ENCODE data around the gene CCDC93. TPM values are rescaled to one million over a fixed set of nuclear protein-coding genes. Genes with fewer than 3 reads are reported as not detected.

CCDC93 gene
- total and polyA plus RNA-seq, 2 experiments from 2014 or later, result 12.8 to 15.9 TPM

GRCh38 chr2:117938611-117939010 is 75.3 kb downstream of the CCDC93 start:
- H4K20me1 ChIP-seq (ENCODE audit: insufficient read depth), result no peaks in the 10 kb centered on the region
- DNase-seq, result no peak
- peaks cover 18% of the 10 kb centered on the region for H3F3A ChIP-seq (ENCODE audit: insufficient read depth)
- no peak for TF ChIP-seq EZH2phosphoT487 (IDR thresholded peaks at IDR 0.05; ENCODE audit: insufficient read depth, low read depth)
- no peak for TF ChIP-seq EZH2 (IDR thresholded peaks at IDR 0.05; ENCODE audit: insufficient read depth, poor library complexity, severe bottlenecking)
- H3K27ac ChIP-seq, result no peak overlapping the region
- peaks cover 24% of the 10 kb centered on the region for H3K4me1 ChIP-seq (ENCODE audit: insufficient read depth)
- H2AFZ ChIP-seq, result no peak overlapping the region
- H3K9me3 ChIP-seq (ENCODE audit: low read depth), result no peaks in the 10 kb centered on the region
- no peaks in the 10 kb centered on the region for H3K79me2 ChIP-seq (ENCODE audit: insufficient read depth)
- no peak overlapping the region for H3K4me2 ChIP-seq (ENCODE audit: unreplicated experiment)
- WGBS, 2 experiments (ENCODE audit: low coverage in 1 of 2, low lambda C conversion rate in 2 of 2, missing lambda C conversion rate in 2 of 2), result 97% methylated on average over 2 of the region's 2 CpGs
- no peaks in the 10 kb centered on the region for H3K9me2 ChIP-seq (ENCODE audit: insufficient read depth)
- no peaks in the 10 kb centered on the region for H3K27me3 ChIP-seq (replicated peaks; ENCODE audit: insufficient read depth)
- H3K9ac ChIP-seq, result no peak overlapping the region
- in situ Hi-C loops (cut with MboI), result no loop called here
- H3K4me3 ChIP-seq, result no peak overlapping the region
- H3K36me3 ChIP-seq (ENCODE audit: low read depth), result peaks cover 62% of the 10 kb centered on the region

GRCh38 chr2:117936871-117937428 is 76.9 kb downstream of the CCDC93 start:
- H3K27me3 ChIP-seq (replicated peaks; ENCODE audit: insufficient read depth), result no peaks in the 10 kb centered on the region
- WGBS, 2 experiments (ENCODE audit: low coverage in 1 of 2, low lambda C conversion rate in 2 of 2, missing lambda C conversion rate in 2 of 2), result 96 to 97% methylated on average over 5 of the region's 5 CpGs
- H3F3A ChIP-seq (ENCODE audit: insufficient read depth), result peaks cover 1% of the 10 kb centered on the region
- H3K4me3 ChIP-seq, result no peak overlapping the region
- no peaks in the 10 kb centered on the region for H3K9me2 ChIP-seq (ENCODE audit: insufficient read depth)
- no peak overlapping the region for H3K9ac ChIP-seq
- peaks cover 7% of the 10 kb centered on the region for H3K4me1 ChIP-seq (ENCODE audit: insufficient read depth)
- H4K20me1 ChIP-seq (ENCODE audit: insufficient read depth), result no peaks in the 10 kb centered on the region
- H3K79me2 ChIP-seq (ENCODE audit: insufficient read depth), result no peaks in the 10 kb centered on the region
- peaks cover 68% of the 10 kb centered on the region for H3K36me3 ChIP-seq (ENCODE audit: low read depth)
- TF ChIP-seq EZH2 (IDR thresholded peaks at IDR 0.05; ENCODE audit: insufficient read depth, poor library complexity, severe bottlenecking) (no peak), EZH2phosphoT487 (IDR thresholded peaks at IDR 0.05; ENCODE audit: insufficient read depth, low read depth) (no peak)
- no peak overlapping the region for H2AFZ ChIP-seq
- in situ Hi-C loops (cut with MboI), result no loop called here
- no peak overlapping the region for H3K27ac ChIP-seq
- no peak for DNase-seq
- no peak overlapping the region for H3K4me2 ChIP-seq (ENCODE audit: unreplicated experiment)
- H3K9me3 ChIP-seq (ENCODE audit: low read depth), result no peaks in the 10 kb centered on the region

- Histone ChIP-seq H2AFZ (no peak overlapping the region), H3K4me3 (no peak overlapping the region), H3K4me1 (ENCODE audit: insufficient read depth) (no peaks in the 10 kb centered on the region), H3K9ac (no peak overlapping the region), H4K20me1 (ENCODE audit: insufficient read depth) (no peaks in the 10 kb centered on the region), H3K36me3 (ENCODE audit: low read depth) (peaks cover 66% of the 10 kb centered on the region), H3K9me2 (ENCODE audit: insufficient read depth) (no peaks in the 10 kb centered on the region), H3K27ac (no peak overlapping the region), H3K4me2 (ENCODE audit: unreplicated experiment) (no peak overlapping the region), H3K27me3 (replicated peaks; ENCODE audit: insufficient read depth) (no peaks in the 10 kb centered on the region), H3F3A (ENCODE audit: insufficient read depth) (no peaks in the 10 kb centered on the region), H3K9me3 (ENCODE audit: low read depth) (no peaks in the 10 kb centered on the region), H3K79me2 (ENCODE audit: insufficient read depth) (no peaks in the 10 kb centered on the region)
- DNase-seq, result no peak
- in situ Hi-C loops (cut with MboI), result no loop called here
- no peak for TF ChIP-seq EZH2 (IDR thresholded peaks at IDR 0.05; ENCODE audit: insufficient read depth, poor library complexity, severe bottlenecking)
- TF ChIP-seq EZH2phosphoT487 (IDR thresholded peaks at IDR 0.05; ENCODE audit: insufficient read depth, low read depth), result no peak
- 0% methylated on average over 1 of the region's 1 CpG for WGBS, 2 experiments (ENCODE audit: low coverage in 1 of 2, low lambda C conversion rate in 2 of 2, missing lambda C conversion rate in 2 of 2)
Observed at GRCh38 chr2:117935954-117936353, 77.9 kb downstream of the CCDC93 start.

- no peak overlapping the region for H3K4me3 ChIP-seq
- peaks cover 62% of the 10 kb centered on the region for H3K36me3 ChIP-seq (ENCODE audit: low read depth)
- no peak overlapping the region for H2AFZ ChIP-seq
- no peak overlapping the region for H3K9ac ChIP-seq
- no peaks in the 10 kb centered on the region for H3K27me3 ChIP-seq (replicated peaks; ENCODE audit: insufficient read depth)
- 95 to 96% methylated on average over 5 of the region's 5 CpGs for WGBS, 2 experiments (ENCODE audit: low coverage in 1 of 2, low lambda C conversion rate in 2 of 2, missing lambda C conversion rate in 2 of 2)
- no peaks in the 10 kb centered on the region for H3K9me2 ChIP-seq (ENCODE audit: insufficient read depth)
- in situ Hi-C loops (cut with MboI), result no loop called here
- H3K79me2 ChIP-seq (ENCODE audit: insufficient read depth), result no peaks in the 10 kb centered on the region
- no peaks in the 10 kb centered on the region for H3K9me3 ChIP-seq (ENCODE audit: low read depth)
- H3K4me2 ChIP-seq (ENCODE audit: unreplicated experiment), result no peak overlapping the region
- H4K20me1 ChIP-seq (ENCODE audit: insufficient read depth), result no peaks in the 10 kb centered on the region
- H3K4me1 ChIP-seq (ENCODE audit: insufficient read depth), result no peaks in the 10 kb centered on the region
- no peak overlapping the region for H3K27ac ChIP-seq
- TF ChIP-seq EZH2phosphoT487 (IDR thresholded peaks at IDR 0.05; ENCODE audit: insufficient read depth, low read depth) (no peak), EZH2 (IDR thresholded peaks at IDR 0.05; ENCODE audit: insufficient read depth, poor library complexity, severe bottlenecking) (no peak)
- H3F3A ChIP-seq (ENCODE audit: insufficient read depth), result no peaks in the 10 kb centered on the region
- no peak for DNase-seq
Observed at GRCh38 chr2:117935456-117935855, 78.4 kb downstream of the CCDC93 start.
